BLaER1 treated with 17β-estradiol and CSF1 and Interleukin-3, amounts not matched to agents 10 nM and 100 nM (cell line): Measurements from ENCODE around the gene ST6GAL1.

ENCODE experiments used
- H3K27ac ChIP-seq, 11 experiments: shearing (Covaris generic); formaldehyde crosslinking; 2 replicates each; pipeline ENCODE4 v1.8.1; 2022
- H3K27me3 ChIP-seq, 11 experiments: shearing (Covaris generic); formaldehyde crosslinking; 2 replicates each; pipeline ENCODE4 v1.8.1; 2022
- H3K36me3 ChIP-seq, 11 experiments: shearing (Covaris generic); formaldehyde crosslinking; 2 replicates each; pipeline ENCODE4 v1.8.1; 2022
- H3K4me1 ChIP-seq, 10 experiments: shearing (Covaris generic); formaldehyde crosslinking; 2 replicates each; pipeline ENCODE4 v1.8.1; 2022
- H3K4me2 ChIP-seq, 11 experiments: shearing (Covaris generic); formaldehyde crosslinking; 2 replicates each; pipeline ENCODE4 v1.8.1; 2022
- H3K4me3 ChIP-seq, 10 experiments: shearing (Covaris generic); formaldehyde crosslinking; 2 replicates each; pipeline ENCODE4 v1.8.1; 2022
- H3K9ac ChIP-seq, 11 experiments: shearing (Covaris generic); formaldehyde crosslinking; 2 replicates each; pipeline ENCODE4 v1.8.1; 2022
- H3K9me3 ChIP-seq, 11 experiments: shearing (Covaris generic); formaldehyde crosslinking; replicated peaks in 1 of 11; 2 replicates each; pipeline ENCODE4 v1.8.1; 2022
- H4K20me1 ChIP-seq, 11 experiments: shearing (Covaris generic); formaldehyde crosslinking; 2 replicates each; pipeline ENCODE4 v1.8.1; 2022
- Cebpa-rat ChIP-seq, 11 experiments: shearing (Covaris generic); IDR thresholded peaks; 2 replicates each; pipeline ENCODE4 v1.8.1; 2022

ST6GAL1 gene

GRCh38 chr3:187072102-187072501 lies 141.8 kb downstream of the ST6GAL1 start:
- peak overlapping the region in 3 of 11 experiments; percentile 15 to 41 (median 20); a peak in 6 of 22 replicates for H3K4me2 ChIP-seq
- TF ChIP-seq Cebpa-rat (IDR thresholded peaks at IDR 0.05): no peak
- H3K9me3 ChIP-seq: peaks cover 0 to 14% (median 7%) of the 10 kb centered on the region in 11 experiments; a peak in 9 of 22 replicates
- H3K27me3 ChIP-seq: no peaks in the 10 kb centered on the region
- no peak overlapping the region for H3K27ac ChIP-seq
- H3K4me3 ChIP-seq: no peak overlapping the region
- peaks cover 76 to 100% (median 96%) of the 10 kb centered on the region in 11 experiments for H3K36me3 ChIP-seq
- H3K4me1 ChIP-seq: peaks cover 0 to 15% (median 0%) of the 10 kb centered on the region in 10 experiments; a peak in 5 of 20 replicates
- peaks cover 0 to 31% (median 6%) of the 10 kb centered on the region in 11 experiments; a peak in 10 of 22 replicates for H4K20me1 ChIP-seq
- no peak overlapping the region for H3K9ac ChIP-seq

DNA sequence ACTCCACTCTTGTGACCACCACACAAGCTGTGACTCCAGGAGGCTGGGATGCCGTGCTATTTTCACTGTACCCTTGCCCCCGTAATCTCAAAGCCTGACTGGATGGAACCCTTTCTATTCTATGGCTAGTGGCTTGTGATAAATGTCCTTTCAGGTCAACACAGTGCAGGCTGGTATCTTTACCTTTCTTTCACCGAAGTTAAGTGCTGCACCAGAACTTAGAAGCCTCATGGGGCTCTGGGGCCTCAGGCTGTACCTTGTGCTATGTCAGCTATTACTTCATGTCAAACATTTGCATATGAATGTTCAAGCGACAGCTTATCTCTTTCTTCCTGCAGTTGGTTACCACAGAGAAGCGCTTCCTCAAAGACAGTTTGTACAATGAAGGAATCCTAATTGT lies 142.2 kb downstream of the ST6GAL1 start:
- Histone ChIP-seq H3K9me3 (peaks cover 0 to 14% (median 7%) of the 10 kb centered on the region in 11 experiments; a peak in 9 of 22 replicates), H3K27ac (no peak overlapping the region), H3K4me3 (no peak overlapping the region), H3K4me1 (peaks cover 0 to 15% (median 0%) of the 10 kb centered on the region in 10 experiments; a peak in 5 of 20 replicates), H3K9ac (no peak overlapping the region), H3K27me3 (no peaks in the 10 kb centered on the region), H3K4me2 (peak overlapping the region in 3 of 11 experiments; percentile 15 to 41 (median 20); a peak in 6 of 22 replicates), H4K20me1 (peaks cover 0 to 31% (median 6%) of the 10 kb centered on the region in 11 experiments; a peak in 11 of 22 replicates), H3K36me3 (peaks cover 80 to 100% (median 96%) of the 10 kb centered on the region in 11 experiments)
- TF ChIP-seq Cebpa-rat (IDR thresholded peaks at IDR 0.05): no peak

GRCh38 chr3:187073581-187074098 lies 143.3 kb downstream of the ST6GAL1 start:
- no peak for TF ChIP-seq Cebpa-rat (IDR thresholded peaks at IDR 0.05)
- Histone ChIP-seq H3K4me2 (no peak overlapping the region), H3K36me3 (peaks cover 83 to 100% (median 98%) of the 10 kb centered on the region in 11 experiments), H3K27ac (no peak overlapping the region), H3K4me1 (peaks cover 0 to 15% (median 0%) of the 10 kb centered on the region in 10 experiments; a peak in 5 of 20 replicates), H4K20me1 (peaks cover 0 to 31% (median 6%) of the 10 kb centered on the region in 11 experiments; a peak in 11 of 22 replicates), H3K9me3 (peaks cover 0 to 14% (median 7%) of the 10 kb centered on the region in 11 experiments; a peak in 9 of 22 replicates), H3K9ac (no peak overlapping the region), H3K27me3 (no peaks in the 10 kb centered on the region), H3K4me3 (no peak overlapping the region)

DNA sequence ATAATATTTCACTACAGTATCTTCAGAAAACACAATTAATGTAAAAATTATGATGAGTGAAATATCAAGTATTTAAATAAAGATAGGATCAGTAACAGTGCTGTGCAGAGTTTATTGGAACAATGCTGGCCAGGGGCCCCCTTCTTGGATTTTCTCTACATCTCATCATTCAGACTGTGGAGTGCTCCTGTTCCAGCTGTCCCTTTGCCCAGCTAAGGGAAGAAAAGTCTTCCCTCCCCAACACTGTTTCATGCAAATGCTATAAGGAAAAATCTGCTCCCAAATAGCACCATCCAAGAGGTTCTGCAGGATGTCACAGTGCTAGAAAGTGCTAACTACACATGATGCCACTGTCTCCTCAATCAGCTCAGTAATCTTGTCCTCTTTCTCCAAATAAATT lies 144.5 kb downstream of the ST6GAL1 start:
- Histone ChIP-seq H3K4me2 (no peak overlapping the region), H3K36me3 (peaks cover 80 to 100% (median 94%) of the 10 kb centered on the region in 11 experiments), H3K9me3 (peaks cover 0 to 2% (median 0%) of the 10 kb centered on the region in 11 experiments; a peak in 4 of 22 replicates), H3K27me3 (no peaks in the 10 kb centered on the region), H3K4me3 (no peak overlapping the region), H4K20me1 (peaks cover 0 to 41% (median 13%) of the 10 kb centered on the region in 11 experiments; a peak in 11 of 22 replicates), H3K9ac (no peak overlapping the region), H3K27ac (no peak overlapping the region), H3K4me1 (peaks cover 0 to 15% (median 0%) of the 10 kb centered on the region in 10 experiments; a peak in 5 of 20 replicates)
- no peak for TF ChIP-seq Cebpa-rat (IDR thresholded peaks at IDR 0.05)

GRCh38 chr3:187076297-187076696 lies 146.0 kb downstream of the ST6GAL1 start:
- Histone ChIP-seq H3K4me2 (no peak overlapping the region), H3K9ac (no peak overlapping the region), H3K4me1 (peaks cover 0 to 20% (median 0%) of the 10 kb centered on the region in 10 experiments; a peak in 5 of 20 replicates), H3K9me3 (no peaks in the 10 kb centered on the region), H3K27me3 (no peaks in the 10 kb centered on the region), H3K4me3 (no peak overlapping the region), H3K27ac (no peak overlapping the region), H3K36me3 (peaks cover 69 to 91% (median 81%) of the 10 kb centered on the region in 11 experiments), H4K20me1 (peaks cover 0 to 41% (median 13%) of the 10 kb centered on the region in 11 experiments; a peak in 10 of 22 replicates)
- no peak for TF ChIP-seq Cebpa-rat (IDR thresholded peaks at IDR 0.05)

DNA sequence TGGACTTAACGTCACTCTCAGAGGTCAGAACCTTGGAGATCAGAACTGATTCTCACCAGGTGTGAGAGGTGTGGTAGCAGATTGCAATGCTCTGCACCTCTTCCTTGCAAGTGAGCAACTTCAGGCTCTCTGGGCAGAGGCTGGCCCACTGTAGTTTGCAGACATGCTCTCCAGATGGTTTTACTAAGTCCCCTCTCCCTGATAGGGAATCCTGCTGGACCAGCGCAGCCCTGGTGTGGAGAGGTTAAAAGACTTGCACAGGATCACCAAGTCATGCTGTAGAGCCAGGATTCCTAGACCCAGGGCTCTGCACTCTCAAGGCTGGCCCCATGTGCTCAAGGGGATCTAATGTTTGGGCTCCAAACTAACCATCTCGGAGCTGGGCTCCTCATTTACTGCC lies 146.8 kb downstream of the ST6GAL1 start:
- H4K20me1 ChIP-seq: peaks cover 0 to 38% (median 11%) of the 10 kb centered on the region in 11 experiments; a peak in 10 of 22 replicates
- no peaks in the 10 kb centered on the region for H3K27me3 ChIP-seq
- peaks cover 0 to 19% (median 0%) of the 10 kb centered on the region in 10 experiments; a peak in 5 of 20 replicates for H3K4me1 ChIP-seq
- no peak overlapping the region for H3K4me3 ChIP-seq
- H3K4me2 ChIP-seq: no peak overlapping the region
- no peak for TF ChIP-seq Cebpa-rat (IDR thresholded peaks at IDR 0.05)
- no peaks in the 10 kb centered on the region for H3K9me3 ChIP-seq
- no peak overlapping the region for H3K27ac ChIP-seq
- no peak overlapping the region for H3K9ac ChIP-seq
- H3K36me3 ChIP-seq: peaks cover 65 to 83% (median 76%) of the 10 kb centered on the region in 11 experiments

- Histone ChIP-seq H3K9me3 (no peaks in the 10 kb centered on the region), H4K20me1 (peaks cover 0 to 33% (median 7%) of the 10 kb centered on the region in 11 experiments; a peak in 10 of 22 replicates), H3K27ac (no peak overlapping the region), H3K9ac (no peak overlapping the region), H3K27me3 (no peaks in the 10 kb centered on the region), H3K4me2 (no peak overlapping the region), H3K4me1 (peaks cover 0 to 19% (median 0%) of the 10 kb centered on the region in 10 experiments; a peak in 6 of 20 replicates), H3K36me3 (peaks cover 60 to 78% (median 72%) of the 10 kb centered on the region in 11 experiments), H3K4me3 (no peak overlapping the region)
- no peak for TF ChIP-seq Cebpa-rat (IDR thresholded peaks at IDR 0.05)
These were observed 147.2 kb downstream of the ST6GAL1 start for GRCh38 chr3:187077537-187077936.

DNA sequence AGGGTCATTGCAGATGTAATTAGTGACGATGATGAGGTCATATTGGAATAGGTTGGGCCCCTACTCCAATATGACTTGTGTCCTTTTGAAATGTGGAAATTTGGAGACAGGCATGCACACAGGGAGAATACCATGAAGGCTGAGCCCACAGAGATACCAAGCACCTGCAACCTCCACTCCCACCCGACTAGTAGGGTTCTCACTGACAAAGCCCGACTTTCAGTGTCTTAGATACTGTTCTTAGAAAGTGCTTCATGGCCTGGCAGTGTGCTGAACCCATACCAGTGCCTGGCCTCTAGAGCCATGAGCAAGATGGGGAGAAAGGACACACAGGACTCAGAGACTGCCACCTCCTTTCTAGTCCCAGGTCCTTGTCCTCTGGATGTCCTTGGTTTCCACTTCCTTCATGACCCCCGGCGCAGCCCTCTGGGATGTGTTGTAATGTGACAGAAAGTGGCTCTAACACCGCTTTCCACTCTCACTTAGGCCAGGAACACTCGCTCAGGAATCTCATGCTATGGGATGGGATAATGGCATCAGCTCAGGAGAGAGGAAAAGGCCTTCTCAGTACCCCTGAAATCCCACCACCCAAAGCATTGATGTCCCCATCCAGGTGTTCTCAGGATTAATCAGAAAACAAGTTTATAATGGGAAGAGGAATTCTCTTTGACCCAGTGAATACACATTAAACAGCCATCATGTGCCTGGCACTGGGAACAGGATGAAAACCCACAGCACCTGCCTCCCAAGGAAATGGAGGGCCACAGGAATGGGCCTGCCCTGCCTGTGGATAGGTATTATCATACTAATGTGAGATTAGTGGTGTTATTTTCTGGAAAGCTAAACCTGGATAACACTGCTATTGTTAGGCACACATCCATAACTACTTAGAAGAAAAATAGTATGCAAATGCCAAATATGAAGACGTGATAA lies 149.0 kb downstream of the ST6GAL1 start:
- Histone ChIP-seq H4K20me1 (peaks cover 0 to 20% (median 0%) of the 10 kb centered on the region in 11 experiments; a peak in 9 of 22 replicates), H3K4me3 (no peak overlapping the region), H3K36me3 (peaks cover 42 to 60% (median 54%) of the 10 kb centered on the region in 11 experiments), H3K4me2 (no peak overlapping the region), H3K9ac (no peak overlapping the region), H3K4me1 (peaks cover 0 to 25% (median 0%) of the 10 kb centered on the region in 10 experiments; a peak in 6 of 20 replicates), H3K9me3 (no peaks in the 10 kb centered on the region), H3K27me3 (no peaks in the 10 kb centered on the region), H3K27ac (no peak overlapping the region)
- TF ChIP-seq Cebpa-rat (IDR thresholded peaks at IDR 0.05): no peak
